ENCODE results near the gene CIDEC.
"Not testable (repeated sequence)": the region's sequence is repeated elsewhere in the genome, so short reads cannot be mapped to it uniquely, and the experiment has no call there.

The CIDEC gene

DNA sequence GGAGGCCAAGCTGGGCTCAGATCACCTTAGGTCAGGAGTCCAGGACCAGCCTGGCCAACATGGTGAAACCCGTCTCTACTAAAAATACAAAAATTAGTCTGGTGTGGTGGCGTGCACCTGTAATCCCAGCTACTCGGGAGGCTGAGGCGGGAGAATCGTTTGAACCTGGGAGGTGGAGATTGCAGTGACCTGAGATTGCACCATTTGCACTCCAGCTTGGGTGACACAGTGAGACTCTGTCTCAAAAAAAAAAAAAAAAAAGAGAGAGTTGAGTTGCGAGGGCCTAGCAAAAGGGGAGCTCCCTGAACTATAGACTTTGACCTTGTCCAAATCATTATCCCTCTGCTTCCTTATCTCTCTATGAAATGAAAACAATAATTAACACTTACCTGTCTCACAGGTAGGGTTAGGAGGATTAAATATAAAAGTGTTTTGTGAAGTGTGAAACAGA lies 20.9 kb upstream of the CIDEC start:
- not testable (repeated sequence) for DNase-seq

DNA sequence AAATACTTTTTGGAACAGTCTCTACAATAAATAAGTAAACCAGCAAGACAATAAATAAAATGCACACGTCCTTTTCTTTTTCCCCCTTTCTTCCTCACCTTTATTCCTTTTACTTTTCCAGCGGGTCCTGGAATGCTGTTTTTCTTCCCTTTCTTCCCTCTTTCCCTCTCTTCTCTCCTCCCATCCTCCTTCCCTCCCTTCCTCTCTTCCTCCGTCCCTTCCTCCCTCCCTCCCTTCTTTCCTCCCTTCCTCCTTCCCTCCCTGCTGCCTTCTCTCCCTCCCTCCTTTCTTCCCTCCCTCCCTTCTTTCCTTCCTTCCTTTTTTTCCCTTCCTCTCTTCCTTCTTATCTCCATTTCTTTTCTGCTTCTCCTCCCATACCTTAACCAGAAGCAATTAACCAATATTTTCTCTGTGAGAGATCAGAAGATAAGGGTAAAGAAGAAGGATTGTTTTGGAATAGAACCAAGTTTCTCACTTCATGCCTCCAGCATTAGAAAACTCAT lies 19.3 kb upstream of the CIDEC start:
- no peak for DNase-seq

- DNase-seq: no peak
These were observed 18.6 kb upstream of the CIDEC start for GRCh38 chr3:9898467-9899241.

GRCh38 chr3:9897408-9898372 lies 17.6 kb upstream of the CIDEC start:
- DNase-seq: no peak

GRCh38 chr3:9896755-9897407 lies 16.8 kb upstream of the CIDEC start:
- DNase-seq: not testable (repeated sequence)

DNA sequence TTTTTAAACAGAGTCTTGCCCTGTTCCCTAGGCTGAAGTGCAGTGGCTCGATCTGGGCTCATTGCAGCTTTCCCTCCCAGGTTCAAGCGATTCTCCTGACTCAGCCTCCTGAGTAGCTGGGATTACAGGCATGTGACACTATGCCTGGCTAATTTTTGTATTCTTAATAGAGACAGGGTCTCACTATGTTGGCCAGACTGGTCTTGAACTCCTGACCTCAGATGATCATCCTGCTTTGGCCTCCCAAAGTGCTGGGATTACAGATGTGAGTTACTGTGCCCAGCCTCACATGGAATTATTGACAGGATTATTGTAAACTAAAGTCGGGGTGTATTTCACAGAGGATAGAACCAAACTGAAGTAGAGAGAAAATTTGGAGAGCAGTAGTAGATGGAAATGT lies 15.7 kb upstream of the CIDEC start:
- not testable (repeated sequence) for DNase-seq

DNA sequence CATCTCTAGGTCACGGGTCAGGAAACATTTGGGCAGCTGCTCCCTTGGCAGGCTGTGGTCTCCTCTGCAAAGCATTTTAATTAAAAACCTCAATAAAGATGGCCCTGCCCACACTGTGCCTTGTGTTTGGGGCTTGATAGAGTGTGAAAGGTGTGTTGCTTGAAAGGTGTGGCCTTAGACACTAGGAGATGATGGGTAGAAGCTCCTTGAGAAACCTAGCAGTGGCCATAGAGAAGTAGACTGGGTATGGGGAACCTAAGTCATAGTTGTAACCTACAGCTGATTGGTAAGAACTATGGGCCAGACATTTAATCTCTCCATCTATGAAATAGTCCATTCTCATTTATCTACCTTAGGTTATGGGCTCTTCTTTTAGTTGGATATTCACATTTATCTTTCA lies 13.7 kb upstream of the CIDEC start:
- no peak for DNase-seq

- DNase-seq: no peak
These were observed 11.1 kb upstream of the CIDEC start for GRCh38 chr3:9891072-9891622.

DNA sequence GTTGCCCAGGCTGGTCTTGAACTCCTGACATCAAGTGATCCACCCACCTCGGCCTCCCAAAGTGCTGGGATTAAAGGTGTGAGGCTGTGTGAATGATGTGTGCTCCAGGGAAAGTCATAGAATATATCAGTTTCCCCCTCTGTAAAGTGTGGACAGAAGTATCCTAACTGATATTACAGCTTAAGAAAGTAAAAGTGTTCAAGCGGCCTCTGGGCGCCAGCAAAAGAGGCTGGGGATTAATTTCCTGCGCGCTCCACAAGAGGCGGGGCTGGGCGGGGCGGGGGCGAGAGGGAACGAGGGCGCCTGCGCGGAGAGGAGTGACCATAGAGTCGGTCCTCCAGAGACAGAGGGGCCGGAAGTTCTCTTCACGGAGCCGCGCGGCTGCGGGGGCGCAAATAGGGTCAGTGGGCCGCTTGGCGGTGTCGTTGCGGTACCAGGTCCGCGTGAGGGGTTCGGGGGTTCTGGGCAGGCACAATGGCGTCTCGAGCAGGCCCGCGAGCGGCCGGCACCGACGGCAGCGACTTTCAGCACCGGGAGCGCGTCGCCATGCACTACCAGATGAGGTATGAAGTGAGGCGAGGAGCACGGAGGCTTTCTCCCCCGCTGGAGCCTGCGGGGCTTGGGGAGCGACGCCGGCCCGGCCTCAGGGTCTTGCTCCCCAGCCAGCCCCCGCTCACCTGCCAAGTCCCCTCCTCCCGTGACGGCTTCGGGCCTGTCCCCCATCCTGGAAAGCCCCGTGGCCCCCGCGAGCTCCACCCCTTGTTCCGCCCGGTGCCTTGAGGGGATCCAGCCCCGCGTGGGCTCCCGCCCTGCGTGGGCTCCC lies 10.4 kb upstream of the CIDEC start, which contains the start of gene JAGN1:
Gene JAGN1, plus strand, starts transcription at position 362 of the 823 bp plus-strand sequence. Its CDS starts 113 bp downstream, at position 475.
- DNase-seq: peak; percentile 90

DNA sequence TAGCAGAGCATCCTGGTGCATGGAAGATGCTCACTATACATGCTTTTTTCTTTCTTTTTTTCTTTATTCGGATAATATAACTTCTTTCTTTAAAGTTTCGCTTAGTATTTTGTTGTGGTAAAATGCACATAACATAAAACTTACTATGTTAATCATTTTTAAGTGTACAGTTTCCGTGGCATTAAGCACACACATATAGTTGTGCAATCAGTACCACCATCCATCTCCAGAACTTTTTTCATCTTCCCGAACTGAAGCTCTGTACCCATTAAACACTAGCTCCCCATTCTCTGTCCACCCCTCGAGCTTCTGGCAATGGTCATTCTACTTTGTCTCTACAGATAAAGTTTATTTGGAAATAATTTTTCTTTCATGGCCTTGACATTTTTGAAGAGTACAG lies 9.4 kb upstream of the CIDEC start:
- no peak for DNase-seq

DNA sequence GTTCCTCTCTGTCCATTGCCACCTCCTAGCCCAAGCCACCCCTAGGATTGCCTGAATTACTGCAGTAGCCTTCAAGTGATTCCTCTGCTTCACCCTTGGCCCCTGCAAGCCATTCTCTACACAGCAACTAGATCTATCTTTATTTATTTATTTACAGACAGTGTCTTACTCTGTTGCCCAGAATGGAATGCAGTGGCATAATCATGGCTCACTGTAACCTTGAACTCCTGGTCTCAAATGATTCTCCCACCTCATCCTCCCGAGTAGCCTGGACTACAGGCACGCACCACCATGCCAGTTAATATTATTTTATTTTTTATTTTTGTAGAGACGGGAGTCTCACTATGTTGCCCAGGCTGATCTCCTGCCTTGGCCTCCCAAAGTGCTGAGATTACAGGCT lies 8.5 kb upstream of the CIDEC start:
- no peak for DNase-seq

DNA sequence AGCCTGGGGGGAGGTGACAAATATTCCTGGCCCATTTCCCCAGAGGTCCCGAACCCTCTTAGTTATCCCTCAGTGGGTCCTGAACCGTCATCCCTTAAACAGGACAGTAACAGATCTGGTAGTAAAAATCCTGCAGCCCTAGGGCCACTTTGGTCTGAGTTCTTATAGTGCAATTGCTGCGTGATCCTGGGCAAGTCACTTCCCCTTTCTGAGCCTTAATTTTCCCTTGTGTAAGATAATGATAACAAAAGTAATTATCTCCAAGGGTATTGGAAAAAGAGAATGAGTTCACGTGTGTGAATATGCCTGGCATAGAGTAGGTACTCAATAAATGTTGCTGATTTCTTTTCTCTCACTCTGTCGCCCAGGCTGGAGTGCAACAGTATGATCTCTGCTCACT lies 7.4 kb upstream of the CIDEC start:
- no peak for DNase-seq

DNA sequence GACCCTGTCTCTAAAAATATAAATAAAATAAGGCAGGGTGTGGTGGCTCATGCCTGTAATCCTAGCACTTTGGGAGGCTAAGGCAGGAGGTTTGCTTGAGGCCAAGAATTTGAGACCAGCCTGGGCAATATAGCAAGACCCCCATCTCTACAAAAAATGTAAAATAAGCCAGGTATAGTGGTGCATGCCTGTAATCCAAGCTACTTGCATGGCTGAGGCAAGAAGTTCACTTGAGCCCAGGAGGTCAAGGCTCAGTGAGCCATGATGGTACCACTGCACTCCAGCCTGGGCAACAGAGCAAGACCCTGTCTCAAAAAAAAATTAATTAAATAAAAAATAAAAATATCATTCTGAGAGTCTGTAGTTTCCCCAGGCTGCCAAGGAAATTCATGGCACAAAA lies 6.3 kb upstream of the CIDEC start:
- DNase-seq: no peak

DNA sequence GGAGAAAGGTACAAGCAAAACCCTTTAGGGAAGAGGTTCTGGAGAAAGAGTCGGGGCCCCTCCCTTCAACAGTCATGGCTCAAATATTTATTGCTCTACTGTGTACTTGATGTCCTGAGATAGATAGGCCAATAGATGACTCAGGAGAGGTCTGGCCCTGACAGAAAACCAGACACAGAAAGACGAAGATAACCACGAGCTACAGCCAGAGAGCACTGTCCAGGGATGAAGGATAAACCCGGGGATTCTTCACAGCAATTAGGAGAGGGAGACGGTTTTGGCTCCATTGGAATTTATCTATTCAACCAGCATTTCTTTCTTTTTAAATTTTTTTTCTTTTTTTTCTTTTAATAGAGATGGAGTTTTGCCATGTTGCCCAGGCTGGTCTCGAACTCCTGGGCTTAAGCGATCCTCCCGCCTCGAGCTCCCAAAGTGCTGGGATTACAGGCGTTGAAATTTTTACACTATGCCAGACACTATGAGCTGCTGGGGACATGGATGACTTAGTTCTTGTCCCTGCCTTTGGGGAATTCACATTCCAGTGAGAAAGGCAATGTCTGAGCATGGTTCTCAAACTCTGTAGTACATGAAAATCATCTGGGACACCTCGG lies 4.6 kb upstream of the CIDEC start:
- no peak for DNase-seq

- no peak for DNase-seq
These were observed 3.9 kb upstream of the CIDEC start for GRCh38 chr3:9883706-9884554.

GRCh38 chr3:9881441-9881840 lies 1.4 kb upstream of the CIDEC start:
- no peak for DNase-seq

GRCh38 chr3:9878700-9879099 lies 1.4 kb downstream of the CIDEC start:
- no peak for DNase-seq

DNA sequence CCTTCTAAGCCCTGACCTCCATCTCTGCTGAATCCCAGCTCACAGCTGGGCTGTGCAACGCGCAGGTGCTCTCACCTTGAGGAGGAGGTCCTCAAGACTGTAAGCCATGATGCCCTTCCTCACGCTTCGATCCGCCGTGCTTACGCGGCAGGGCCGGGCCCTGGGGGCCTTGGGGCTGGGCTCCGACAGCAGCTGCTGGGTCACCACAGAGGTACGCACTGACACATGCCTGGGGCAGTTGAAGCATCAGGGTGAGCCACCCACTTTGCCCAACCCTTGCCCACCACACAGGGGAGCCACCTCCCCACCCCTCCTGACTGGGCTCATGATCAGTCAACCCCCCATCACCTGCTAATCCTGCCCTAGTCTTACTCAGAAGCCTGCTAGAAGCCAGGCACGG lies 3.1 kb downstream of the CIDEC start:
- no peak for DNase-seq

GRCh38 chr3:9876255-9876654 lies 3.8 kb downstream of the CIDEC start:
- DNase-seq: not testable (repeated sequence)

GRCh38 chr3:9875448-9875847 lies 4.6 kb downstream of the CIDEC start:
- DNase-seq: no peak

Measured in activated naive CD4-positive, alpha-beta T cell treated with anti-CD3 and anti-CD28 coated beads, Interleukin-2, amount 50 U/mL, for 16 hours (primary cell).